Stimulated activated CD8-positive, alpha-beta memory T cell treated with anti-CD3 and anti-CD28 coated beads, Interleukin-15, amount 100 ng/mL, for 48 hours (primary cell): ENCODE data around the gene PTPRE.

Experiments used
- DNase-seq, 2 donors: peaks; one replicate each; pipeline ENCODE4 v3.0.0-alpha.2; 2020; ENCODE audit warnings: low read depth in 2 of 2

Gene PTPRE

GRCh38 chr10:127882801-127883459 is 24.0 kb upstream of the PTPRE start:
- DNase-seq: no peak

GRCh38 chr10:127883516-127883915 is 23.4 kb upstream of the PTPRE start:
- no peak for DNase-seq

GRCh38 chr10:127884501-127884900 is 22.4 kb upstream of the PTPRE start:
- DNase-seq: no peak

- DNase-seq: no peak
Observed at GRCh38 chr10:127886371-127887051, 20.4 kb upstream of the PTPRE start.

- no peak for DNase-seq
Observed at GRCh38 chr10:127887541-127888415, 19.1 kb upstream of the PTPRE start.

GRCh38 chr10:127888521-127889312 is 18.2 kb upstream of the PTPRE start:
- DNase-seq: no peak

GRCh38 chr10:127889605-127890195 is 17.2 kb upstream of the PTPRE start:
- no peak for DNase-seq

- DNase-seq: no peak
Observed at GRCh38 chr10:127890216-127890615, 16.7 kb upstream of the PTPRE start.

- DNase-seq: no peak
Observed at GRCh38 chr10:127890832-127891334, 16.0 kb upstream of the PTPRE start.

GRCh38 chr10:127892743-127893142 is 14.2 kb upstream of the PTPRE start, which contains the start of gene CLRN3:
Gene CLRN3 (minus strand): TSS chr10:127892941. CDS start chr10:127892784, 157 bp downstream.
- no peak for DNase-seq

- DNase-seq: no peak
Observed at GRCh38 chr10:127894146-127894545, 12.8 kb upstream of the PTPRE start.

GRCh38 chr10:127896590-127896989 is 10.3 kb upstream of the PTPRE start:
- no peak for DNase-seq

GRCh38 chr10:127897177-127897576 is 9.7 kb upstream of the PTPRE start:
- DNase-seq: no peak

GRCh38 chr10:127899766-127900387 is 7.0 kb upstream of the PTPRE start:
- no peak for DNase-seq

GRCh38 chr10:127903789-127904188 is 3.1 kb upstream of the PTPRE start:
- no peak for DNase-seq

- no peak for DNase-seq
Observed at GRCh38 chr10:127904311-127905000, 2.4 kb upstream of the PTPRE start.

- DNase-seq: no peak
Observed at GRCh38 chr10:127905001-127905847, 1.7 kb upstream of the PTPRE start.

- DNase-seq: no peak
Observed at GRCh38 chr10:127905848-127906261, 1.0 kb upstream of the PTPRE start.
